Hematopoietic multipotent progenitor cell treated with erythropoietin and hydrocortisone succinate and interleukin-3 and kit ligand, for 8 days (in vitro differentiated cells): ENCODE data around the gene GLB1L3.
"Not testable (repeated sequence)": the region's sequence is repeated elsewhere in the genome, so short reads cannot be mapped to it uniquely, and the experiment has no call there.

Experiments
- DNase-seq: peaks from one replicate; pipeline ENCODE4 v3.0.0-alpha.2; 2015

Gene GLB1L3

GRCh38 chr11:134317103-134317502 is 40.9 kb downstream of the GLB1L3 start:
- DNase-seq = no peak

GRCh38 chr11:134321373-134321772 is 45.2 kb downstream of the GLB1L3 start:
- not testable (repeated sequence) for DNase-seq

GRCh38 chr11:134322553-134322952 is 46.4 kb downstream of the GLB1L3 start:
- no peak for DNase-seq

- no peak for DNase-seq
These were observed 52.3 kb downstream of the GLB1L3 start for GRCh38 chr11:134328433-134328832.

GRCh38 chr11:134330611-134331353 is 54.6 kb downstream of the GLB1L3 start:
- no peak for DNase-seq

- peak; percentile 58 for DNase-seq
These were observed 55.4 kb downstream of the GLB1L3 start, which contains the start of gene GLB1L2 for GRCh38 chr11:134331354-134332188. TSS of gene GLB1L2 (plus strand) at chr11:134331988. CDS start at chr11:134332062, 74 bp downstream.

GRCh38 chr11:134332189-134332631 is 56.0 kb downstream of the GLB1L3 start:
- no peak for DNase-seq

GRCh38 chr11:134332782-134333181 is 56.6 kb downstream of the GLB1L3 start:
- DNase-seq = no peak

GRCh38 chr11:134333312-134333711 is 57.1 kb downstream of the GLB1L3 start:
- no peak for DNase-seq

GRCh38 chr11:134333946-134334345 is 57.8 kb downstream of the GLB1L3 start:
- DNase-seq = no peak

- no peak for DNase-seq
These were observed 58.8 kb downstream of the GLB1L3 start for GRCh38 chr11:134334796-134335571.

GRCh38 chr11:134337051-134337450 is 60.9 kb downstream of the GLB1L3 start:
- no peak for DNase-seq

- DNase-seq = no peak
These were observed 61.9 kb downstream of the GLB1L3 start for GRCh38 chr11:134338068-134338467.

GRCh38 chr11:134338654-134339053 is 62.5 kb downstream of the GLB1L3 start:
- DNase-seq = no peak

- no peak for DNase-seq
These were observed 63.6 kb downstream of the GLB1L3 start for GRCh38 chr11:134339756-134340155.

GRCh38 chr11:134340354-134340964 is 64.3 kb downstream of the GLB1L3 start:
- no peak for DNase-seq

- DNase-seq = no peak
These were observed 65.8 kb downstream of the GLB1L3 start for GRCh38 chr11:134341805-134342571.

GRCh38 chr11:134342572-134343340 is 66.6 kb downstream of the GLB1L3 start:
- DNase-seq = no peak

GRCh38 chr11:134343646-134344045 is 67.5 kb downstream of the GLB1L3 start:
- DNase-seq = no peak

GRCh38 chr11:134344497-134345236 is 68.5 kb downstream of the GLB1L3 start:
- not testable (repeated sequence) for DNase-seq
